ENCODE data around the gene HSF5. TPM values are rescaled to one million over a fixed set of nuclear protein-coding genes. Genes with fewer than 3 reads are reported as not detected.

HSF5 gene
- total RNA-seq, 4 donors from 2014 or later = not detected

DNA sequence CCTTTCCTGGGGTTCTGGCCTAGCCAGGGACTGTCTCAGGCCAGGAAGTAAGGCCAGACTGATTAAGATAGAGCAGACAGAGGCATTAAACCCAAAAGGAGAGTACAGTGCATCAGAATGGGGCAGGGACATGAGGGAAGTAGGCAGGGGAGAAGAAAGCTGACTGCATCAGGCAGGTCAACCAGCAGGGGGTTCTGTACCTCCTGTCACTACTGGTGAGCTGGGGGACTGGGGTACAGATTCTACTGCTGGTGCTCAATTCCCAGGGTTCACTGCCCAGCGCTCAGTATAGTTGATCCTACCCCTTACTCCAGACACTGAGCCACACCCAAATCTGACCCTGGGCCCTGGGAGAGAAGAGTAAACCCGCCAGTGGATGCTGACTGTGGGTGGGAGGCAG, 39.1 kb upstream of the HSF5 start:
- Histone ChIP-seq H3K9me3 (no peaks in the 10 kb centered on the region), H3K27me3 (no peaks in the 10 kb centered on the region), H3K4me1 (peaks cover 24% of the 10 kb centered on the region), H3K27ac (no peak overlapping the region), H3K36me3 (no peaks in the 10 kb centered on the region), H3K4me3 (no peak overlapping the region)
- WGBS = no CpG with 5 or more reads among the region's 2 CpGs
- no peak for TF ChIP-seq EP300 (IDR thresholded peaks at IDR 0.05)
- TF ChIP-seq, protein P1, sequence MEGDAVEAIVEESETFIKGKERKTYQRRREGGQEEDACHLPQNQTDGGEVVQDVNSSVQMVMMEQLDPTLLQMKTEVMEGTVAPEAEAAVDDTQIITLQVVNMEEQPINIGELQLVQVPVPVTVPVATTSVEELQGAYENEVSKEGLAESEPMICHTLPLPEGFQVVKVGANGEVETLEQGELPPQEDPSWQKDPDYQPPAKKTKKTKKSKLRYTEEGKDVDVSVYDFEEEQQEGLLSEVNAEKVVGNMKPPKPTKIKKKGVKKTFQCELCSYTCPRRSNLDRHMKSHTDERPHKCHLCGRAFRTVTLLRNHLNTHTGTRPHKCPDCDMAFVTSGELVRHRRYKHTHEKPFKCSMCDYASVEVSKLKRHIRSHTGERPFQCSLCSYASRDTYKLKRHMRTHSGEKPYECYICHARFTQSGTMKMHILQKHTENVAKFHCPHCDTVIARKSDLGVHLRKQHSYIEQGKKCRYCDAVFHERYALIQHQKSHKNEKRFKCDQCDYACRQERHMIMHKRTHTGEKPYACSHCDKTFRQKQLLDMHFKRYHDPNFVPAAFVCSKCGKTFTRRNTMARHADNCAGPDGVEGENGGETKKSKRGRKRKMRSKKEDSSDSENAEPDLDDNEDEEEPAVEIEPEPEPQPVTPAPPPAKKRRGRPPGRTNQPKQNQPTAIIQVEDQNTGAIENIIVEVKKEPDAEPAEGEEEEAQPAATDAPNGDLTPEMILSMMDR (IDR thresholded peaks at IDR 0.05) = no peak
- TF ChIP-seq POLR2AphosphoS5 (IDR thresholded peaks at IDR 0.05) = no peak
- no peak for TF ChIP-seq POLR2A (IDR thresholded peaks at IDR 0.05)
- no peak for DNase-seq (ENCODE audit: low spot score in 2 of 2)

DNA sequence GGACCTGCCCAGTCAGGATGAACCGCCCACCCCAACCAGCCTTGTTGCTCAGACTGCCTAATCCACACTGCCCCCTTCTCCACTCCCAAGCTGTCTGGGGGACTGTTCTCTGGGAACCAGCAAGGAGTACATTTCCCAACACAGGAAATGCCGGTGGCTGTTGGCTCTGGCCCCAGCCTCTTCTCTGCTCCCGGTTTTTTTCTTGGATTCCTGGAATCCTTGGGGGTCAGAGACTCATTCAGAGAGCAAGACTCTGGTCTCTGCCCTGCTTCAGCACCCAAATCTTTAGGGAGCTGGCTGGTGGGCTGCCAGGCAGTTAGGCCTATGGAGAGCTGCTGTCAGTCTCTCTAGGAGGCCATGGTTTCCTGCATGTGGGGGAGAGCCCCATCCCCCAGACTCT, 37.0 kb upstream of the HSF5 start:
- peak in 1 of 2 donors; percentile 57 for DNase-seq (ENCODE audit: low spot score in 2 of 2)
- no peaks in the 10 kb centered on the region for H3K36me3 ChIP-seq
- no peaks in the 10 kb centered on the region for H3K9me3 ChIP-seq
- no peaks in the 10 kb centered on the region for H3K27me3 ChIP-seq
- no peak overlapping the region for H3K4me3 ChIP-seq
- TF ChIP-seq, protein P1 (IDR thresholded peaks at IDR 0.05) = no peak
- no peak for TF ChIP-seq POLR2AphosphoS5 (IDR thresholded peaks at IDR 0.05)
- no peak for TF ChIP-seq EP300 (IDR thresholded peaks at IDR 0.05)
- TF ChIP-seq POLR2A (IDR thresholded peaks at IDR 0.05) = no peak
- peaks cover 13% of the 10 kb centered on the region for H3K4me1 ChIP-seq
- peak overlapping the region; percentile 23 for H3K27ac ChIP-seq
- WGBS = 23% methylated on average over 3 of the region's 3 CpGs

DNA sequence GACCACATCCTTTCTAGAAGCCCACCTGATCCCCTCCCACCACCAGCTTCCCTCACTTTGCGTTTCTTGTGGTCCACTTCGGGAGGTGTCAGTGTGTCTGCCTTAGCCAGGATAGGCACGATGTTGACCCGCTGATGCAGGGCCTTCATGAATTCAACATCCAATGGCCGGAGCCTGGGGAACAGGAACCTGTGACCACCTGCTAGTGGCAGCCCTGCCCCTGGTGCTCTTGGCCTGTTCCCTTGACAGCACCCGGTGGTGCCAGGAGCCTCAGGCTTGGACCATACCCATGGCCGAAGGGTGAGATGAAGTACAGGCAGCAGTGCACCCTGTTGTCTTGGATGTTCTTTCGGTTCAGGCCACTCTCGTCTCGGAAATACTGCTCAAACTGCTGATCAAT, 33.5 kb upstream of the HSF5 start:
- no peak overlapping the region for H3K4me3 ChIP-seq
- H3K9me3 ChIP-seq = no peaks in the 10 kb centered on the region
- DNase-seq (ENCODE audit: low spot score in 2 of 2) = no peak
- 83% methylated on average over 9 of the region's 10 CpGs for whole genome bisulfite sequencing
- H3K27me3 ChIP-seq = no peaks in the 10 kb centered on the region
- no peak overlapping the region for H3K27ac ChIP-seq
- H3K4me1 ChIP-seq = peaks cover 30% of the 10 kb centered on the region
- H3K36me3 ChIP-seq = no peaks in the 10 kb centered on the region
- TF ChIP-seq POLR2AphosphoS5 (IDR thresholded peaks at IDR 0.05) (no peak), EP300 (IDR thresholded peaks at IDR 0.05) (no peak), POLR2A (IDR thresholded peaks at IDR 0.05) (no peak)
- TF ChIP-seq, protein P1 (IDR thresholded peaks at IDR 0.05) = no peak

DNA sequence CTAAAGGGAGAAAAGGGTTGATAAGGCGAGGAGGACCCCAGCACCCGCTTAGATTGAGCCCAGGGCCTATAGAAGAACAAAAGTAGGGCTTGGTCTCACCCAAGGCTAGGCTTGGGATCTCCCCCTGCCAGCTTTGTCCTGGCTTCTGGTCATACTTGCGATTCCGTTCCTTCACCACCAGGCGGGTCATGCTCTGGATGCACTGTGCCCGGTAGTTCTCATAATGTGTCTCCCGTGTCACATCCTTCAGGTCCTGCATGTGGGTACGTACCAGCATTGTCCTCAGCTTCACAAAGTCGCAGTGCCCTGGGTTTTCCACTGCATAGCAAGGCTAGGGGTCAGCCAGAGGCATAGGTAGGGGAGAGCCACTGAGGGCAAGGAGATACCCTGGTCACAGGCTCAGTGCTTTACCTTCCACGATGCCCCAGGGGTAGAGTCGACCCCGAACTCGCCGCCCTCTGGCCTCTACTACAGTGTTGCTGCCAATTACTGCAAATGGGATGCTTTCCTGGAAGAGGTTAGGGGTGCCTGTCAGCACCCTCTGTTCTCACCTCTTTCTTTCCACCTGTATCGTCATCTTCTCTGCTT, 32.7 kb upstream of the HSF5 start:
- no peaks in the 10 kb centered on the region for H3K9me3 ChIP-seq
- H3K27ac ChIP-seq = no peak overlapping the region
- peaks cover 35% of the 10 kb centered on the region for H3K4me1 ChIP-seq
- H3K27me3 ChIP-seq = no peaks in the 10 kb centered on the region
- peaks cover 4% of the 10 kb centered on the region for H3K36me3 ChIP-seq
- no peak for TF ChIP-seq POLR2AphosphoS5 (IDR thresholded peaks at IDR 0.05)
- no peak for TF ChIP-seq EP300 (IDR thresholded peaks at IDR 0.05)
- TF ChIP-seq, protein P1 (IDR thresholded peaks at IDR 0.05) = peak in 1 of 2 donors; percentile 17
- no peak for TF ChIP-seq POLR2A (IDR thresholded peaks at IDR 0.05)
- H3K4me3 ChIP-seq = no peak overlapping the region
- 89% methylated on average over 15 of the region's 15 CpGs for WGBS
- no peak for DNase-seq (ENCODE audit: low spot score in 2 of 2)

DNA sequence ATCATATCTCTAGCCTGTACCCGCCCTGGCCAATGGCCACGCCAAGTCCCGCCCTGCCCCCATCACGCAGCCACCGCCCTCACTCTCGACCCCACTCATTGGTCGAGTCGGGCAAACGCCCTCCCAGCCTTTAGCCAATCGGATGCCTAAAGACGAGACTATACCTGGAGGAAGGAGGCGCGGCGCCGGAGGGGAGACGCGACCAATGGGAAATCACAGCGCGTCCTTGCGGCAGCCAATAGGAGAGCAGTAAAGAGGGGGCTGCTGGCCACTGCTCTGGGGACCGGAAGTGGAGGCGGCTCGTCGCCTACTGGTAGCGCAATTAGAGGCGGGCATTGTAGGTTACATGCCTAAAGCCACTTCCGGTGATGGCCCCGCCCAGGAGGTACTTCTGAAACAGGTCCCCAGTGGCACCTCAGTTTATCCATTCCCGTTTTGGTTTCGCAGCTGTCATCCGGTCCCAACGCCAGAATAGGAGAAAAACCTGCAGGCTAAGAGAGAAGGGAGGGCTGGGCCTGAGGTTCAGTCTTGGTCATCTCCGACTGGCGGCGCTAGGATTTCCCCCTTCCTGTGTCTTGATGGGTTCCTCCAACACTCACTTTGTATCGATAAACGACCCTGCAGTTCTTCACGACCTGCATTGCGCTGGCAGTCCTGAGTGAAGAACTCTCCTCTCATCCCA, 29.9 kb upstream of the HSF5 start:
- Histone ChIP-seq H3K36me3 (peaks cover 6% of the 10 kb centered on the region), H3K27me3 (no peaks in the 10 kb centered on the region), H3K9me3 (no peaks in the 10 kb centered on the region), H3K4me3 (peak overlapping the region; percentile 65), H3K4me1 (peaks cover 50% of the 10 kb centered on the region), H3K27ac (peak overlapping the region; percentile 93)
- WGBS = 0% methylated on average over 24 of the region's 39 CpGs
- peak; percentile 100 for DNase-seq (ENCODE audit: low spot score in 2 of 2)
- TF ChIP-seq POLR2A (IDR thresholded peaks at IDR 0.05) = peak in 1 of 2 donors; percentile 28
- TF ChIP-seq POLR2AphosphoS5 (IDR thresholded peaks at IDR 0.05) = peak in 1 of 3 donors; percentile 33
- TF ChIP-seq, protein P1 (IDR thresholded peaks at IDR 0.05) = no peak

All from suprapubic skin (tissue), 4 donors.